WTC11 (cell line): ENCODE results near the gene NIPAL4. TPM values are rescaled to one million over a fixed set of nuclear protein-coding genes. Genes with fewer than 3 reads are reported as not detected.
A peak's percentile ranks its signal among the peaks of the same experiment; 100 is the strongest.

Source experiments
- ATAC-seq: fragments of 200-7000 bp; cut with Tn5 transposase; 2 replicates; pipeline ENCODE4 v1.10.0; 2021; ENCODE audit warnings: mild to moderate bottlenecking, moderate library complexity
- Bru-seq: library from RNA; stranded (reverse); fragments of 400-500 nt; gene quantifications from one replicate; lab custom pipeline; 2021; lab: Mats Ljungman, UMichigan
- CTCF ChIA-PET: fragments of 300-600 bp; sonication (Branson Sonifier 250); formaldehyde crosslinking; loops from one replicate; lab custom pipeline; 2021; ENCODE audit warnings: antibody characterized with exemption; lab: Charles Lee
- POLR2A ChIA-PET: fragments of 350-600 bp; sonication (Branson Sonifier 250); formaldehyde crosslinking; loops from one replicate; lab custom pipeline; 2021; ENCODE audit warnings: antibody characterized with exemption; lab: Charles Lee
- DNase-seq: peaks from one replicate; pipeline ENCODE4 v3.0.0; 2021; ENCODE audit warnings: low spot score
- H3K27ac Mint-ChIP-seq: 2 replicates; pipeline ENCODE4 v1.8.0; 2021; ENCODE audit warnings: mixed read lengths
- H3K27me3 Mint-ChIP-seq: 2 replicates; pipeline ENCODE4 v1.8.0; 2021; ENCODE audit warnings: low read depth, mild to moderate bottlenecking, moderate library complexity, mixed read lengths
- H3K36me3 Mint-ChIP-seq: 2 replicates; pipeline ENCODE4 v1.8.0; 2021; ENCODE audit warnings: mixed read lengths
- H3K4me1 Mint-ChIP-seq: 2 replicates; pipeline ENCODE4 v1.8.0; 2022; ENCODE audit warnings: mixed read lengths
- H3K4me3 Mint-ChIP-seq: 2 replicates; pipeline ENCODE4 v1.8.0; 2021; ENCODE audit warnings: mild to moderate bottlenecking, moderate library complexity, mixed read lengths
- H3K9me3 Mint-ChIP-seq: 2 replicates; pipeline ENCODE4 v1.8.0; 2021; ENCODE audit warnings: mixed read lengths
- CREM ChIP-seq: sonication (generic); formaldehyde crosslinking; IDR thresholded peaks from 2 replicates; pipeline ENCODE4 v1.8.1; 2022; ENCODE audit warnings: mild to moderate bottlenecking, missing genetic modification reagents, moderate library complexity
- FOXJ3 ChIP-seq: sonication (generic); formaldehyde crosslinking; IDR thresholded peaks from 2 replicates; pipeline ENCODE4 v1.9.0; 2021; ENCODE audit warnings: missing genetic modification reagents, mild to moderate bottlenecking, borderline replicate concordance
- GTF2I ChIP-seq: fragments of 250-450 bp; sonication (Bioruptor Pico); conservative IDR thresholded peaks from 2 replicates; pipeline ENCODE4 v1.4.0; 2021; ENCODE audit warnings: mild to moderate bottlenecking
- MYBL2 ChIP-seq: sonication (generic); formaldehyde crosslinking; IDR thresholded peaks from 2 replicates; pipeline ENCODE4 v1.8.1; 2023; ENCODE audit warnings: mild to moderate bottlenecking, moderate library complexity, missing genetic modification reagents
- NFATC4 ChIP-seq: fragments of 250-450 bp; sonication (Bioruptor Pico); IDR thresholded peaks from 2 replicates; pipeline ENCODE4 v1.9.0; 2021; ENCODE audit warnings: mild to moderate bottlenecking
- PRRX2 ChIP-seq: fragments of 250-450 bp; sonication (Bioruptor Pico); IDR thresholded peaks from 2 replicates; pipeline ENCODE4 v1.8.0; 2021; ENCODE audit warnings: mild to moderate bottlenecking
- SP1 ChIP-seq: sonication (generic); formaldehyde crosslinking; conservative IDR thresholded peaks from 2 replicates; pipeline ENCODE4 v1.8.1; 2022; ENCODE audit warnings: missing genetic modification reagents
- TCF7 ChIP-seq: sonication (generic); formaldehyde crosslinking; IDR thresholded peaks from 2 replicates; pipeline ENCODE4 v1.8.0; 2022; ENCODE audit warnings: mild to moderate bottlenecking, low read depth, missing genetic modification reagents, moderate library complexity
- ZNF263 ChIP-seq: sonication (generic); formaldehyde crosslinking; IDR thresholded peaks from 2 replicates; pipeline ENCODE4 v1.8.1; 2022; ENCODE audit warnings: low read depth, mild to moderate bottlenecking, moderate library complexity, missing genetic modification reagents
- ZNF423 ChIP-seq: fragments of 250-450 bp; sonication (Bioruptor Pico); IDR thresholded peaks from 2 replicates; pipeline ENCODE4 v2.1.2; 2022; ENCODE audit warnings: mild to moderate bottlenecking, moderate library complexity
- long read RNA-seq, 3 experiments: library from RNA in 1 of 3; library from capped mRNA in 1 of 3; library from polyadenylated mRNA in 1 of 3; unstranded in 2 of 3; stranded (forward) in 1 of 3; transcript quantifications; one replicate each; pipeline ENCODE4 v2.0.0, GENCODE V29; 2021
- total RNA-seq: library from RNA; stranded (reverse); gene quantifications from 3 replicates; pipeline ENCODE4 v1.2.3, GENCODE V29; 2021
- TF ChIP-seq, protein P1 (sequence below): sonication (generic); formaldehyde crosslinking; IDR thresholded peaks from 2 replicates; pipeline ENCODE4 v1.8.1; 2023; ENCODE audit warnings: mild to moderate bottlenecking, missing genetic modification reagents
- TF ChIP-seq, protein P2 (sequence below): sonication (generic); formaldehyde crosslinking; IDR thresholded peaks from 2 replicates; pipeline ENCODE4 v1.8.1; 2023; ENCODE audit warnings: mild to moderate bottlenecking, moderate library complexity, missing genetic modification reagents
- TF ChIP-seq, protein P3 (sequence below): sonication (generic); formaldehyde crosslinking; IDR thresholded peaks from 2 replicates; pipeline ENCODE4 v1.8.1; 2022; ENCODE audit warnings: mild to moderate bottlenecking, moderate library complexity, missing genetic modification reagents
- TF ChIP-seq, protein P4 (sequence below): sonication (generic); formaldehyde crosslinking; IDR thresholded peaks from 2 replicates; pipeline ENCODE4 v1.8.0; 2022; ENCODE audit warnings: mild to moderate bottlenecking, missing genetic modification reagents
- TF ChIP-seq, protein P5 (sequence below): fragments of 250-450 bp; sonication (Bioruptor Pico); IDR thresholded peaks from 2 replicates; pipeline ENCODE4 v1.9.0; 2021; ENCODE audit warnings: mild to moderate bottlenecking
- TF ChIP-seq, protein P6 (sequence below): sonication (generic); formaldehyde crosslinking; IDR thresholded peaks from 2 replicates; pipeline ENCODE4 v1.8.0; 2023; ENCODE audit warnings: mild to moderate bottlenecking, missing genetic modification reagents

NIPAL4 gene
- total RNA-seq = 0.11 TPM in 1 of 3 replicates, not detected in the others
- Bru-seq, nascent RNA = percentile 3 among the genes with signal in this experiment
- long read RNA-seq, experiment 1, partial matches to known transcripts = 0 of 1 reads
- long read RNA-seq, experiment 1, other reads (novel, unspliced or antisense) = 0 of 1 reads
- long read RNA-seq, experiment 2 = 0 reads
- long read RNA-seq, experiment 3 = 0 reads

DNA sequence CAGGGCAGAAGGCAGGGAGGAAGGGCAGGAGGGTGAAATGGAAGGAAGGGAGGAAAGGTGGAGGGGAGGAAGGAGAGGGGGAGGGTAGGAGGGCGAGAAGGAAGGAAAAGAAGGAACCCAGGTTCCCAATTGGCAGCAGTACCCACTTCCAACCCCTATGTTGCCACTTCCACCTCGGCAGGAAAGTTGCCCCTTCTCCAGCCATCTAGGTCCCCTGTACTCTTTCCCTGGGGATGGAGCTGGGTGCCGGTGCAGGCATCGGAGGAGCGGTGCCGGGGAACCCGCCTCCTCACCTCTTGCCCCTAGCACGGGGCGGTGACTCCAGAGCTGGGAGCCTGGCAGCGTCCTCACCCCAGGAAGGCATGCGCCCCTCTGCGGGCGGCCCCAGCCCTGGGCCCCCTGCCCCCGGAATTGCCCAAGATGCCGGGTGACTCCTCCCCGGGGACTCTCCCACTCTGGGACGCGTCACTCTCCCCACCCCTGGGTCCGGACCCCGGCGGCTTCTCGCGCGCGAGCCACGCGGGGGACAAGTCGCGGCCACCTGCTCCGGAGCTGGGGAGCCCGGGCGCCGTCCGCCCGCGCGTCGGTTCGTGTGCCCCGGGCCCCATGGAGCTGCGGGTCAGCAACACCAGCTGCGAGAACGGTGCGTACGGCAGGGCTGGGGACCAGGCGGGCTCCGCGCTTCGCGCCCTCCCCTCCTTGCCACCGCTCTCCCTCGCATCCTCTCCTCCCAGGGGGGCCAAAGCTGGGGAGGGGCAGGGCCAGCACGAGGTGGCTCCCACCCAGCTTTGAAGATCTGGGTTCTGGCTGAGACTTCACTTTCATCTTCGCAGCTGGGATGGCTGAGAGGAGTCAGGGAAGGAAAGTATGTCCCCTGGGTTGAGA lies at the start of gene NIPAL4:
Gene NIPAL4 (plus strand): TSS at position 499 of the 885 bp plus-strand sequence. CDS start 108 bp downstream, at position 607.
- peak; percentile 73 for ATAC-seq
- peak; percentile 48; the same call in 1 of the 2 replicates for TF ChIP-seq SP1
- TF ChIP-seq, protein P1, sequence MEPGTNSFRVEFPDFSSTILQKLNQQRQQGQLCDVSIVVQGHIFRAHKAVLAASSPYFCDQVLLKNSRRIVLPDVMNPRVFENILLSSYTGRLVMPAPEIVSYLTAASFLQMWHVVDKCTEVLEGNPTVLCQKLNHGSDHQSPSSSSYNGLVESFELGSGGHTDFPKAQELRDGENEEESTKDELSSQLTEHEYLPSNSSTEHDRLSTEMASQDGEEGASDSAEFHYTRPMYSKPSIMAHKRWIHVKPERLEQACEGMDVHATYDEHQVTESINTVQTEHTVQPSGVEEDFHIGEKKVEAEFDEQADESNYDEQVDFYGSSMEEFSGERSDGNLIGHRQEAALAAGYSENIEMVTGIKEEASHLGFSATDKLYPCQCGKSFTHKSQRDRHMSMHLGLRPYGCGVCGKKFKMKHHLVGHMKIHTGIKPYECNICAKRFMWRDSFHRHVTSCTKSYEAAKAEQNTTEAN = peak; percentile 49; the same call in 1 of the 2 replicates
- TF ChIP-seq, protein P2, sequence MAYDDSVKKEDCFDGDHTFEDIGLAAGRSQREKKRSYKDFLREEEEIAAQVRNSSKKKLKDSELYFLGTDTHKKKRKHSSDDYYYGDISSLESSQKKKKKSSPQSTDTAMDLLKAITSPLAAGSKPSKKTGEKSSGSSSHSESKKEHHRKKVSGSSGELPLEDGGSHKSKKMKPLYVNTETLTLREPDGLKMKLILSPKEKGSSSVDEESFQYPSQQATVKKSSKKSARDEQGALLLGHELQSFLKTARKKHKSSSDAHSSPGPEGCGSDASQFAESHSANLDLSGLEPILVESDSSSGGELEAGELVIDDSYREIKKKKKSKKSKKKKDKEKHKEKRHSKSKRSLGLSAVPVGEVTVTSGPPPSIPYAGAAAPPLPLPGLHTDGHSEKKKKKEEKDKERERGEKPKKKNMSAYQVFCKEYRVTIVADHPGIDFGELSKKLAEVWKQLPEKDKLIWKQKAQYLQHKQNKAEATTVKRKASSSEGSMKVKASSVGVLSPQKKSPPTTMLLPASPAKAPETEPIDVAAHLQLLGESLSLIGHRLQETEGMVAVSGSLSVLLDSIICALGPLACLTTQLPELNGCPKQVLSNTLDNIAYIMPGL (CRISPR knock-in tag) = peak; percentile 69; the same call in 1 of the 2 replicates
- TF ChIP-seq, protein P3, sequence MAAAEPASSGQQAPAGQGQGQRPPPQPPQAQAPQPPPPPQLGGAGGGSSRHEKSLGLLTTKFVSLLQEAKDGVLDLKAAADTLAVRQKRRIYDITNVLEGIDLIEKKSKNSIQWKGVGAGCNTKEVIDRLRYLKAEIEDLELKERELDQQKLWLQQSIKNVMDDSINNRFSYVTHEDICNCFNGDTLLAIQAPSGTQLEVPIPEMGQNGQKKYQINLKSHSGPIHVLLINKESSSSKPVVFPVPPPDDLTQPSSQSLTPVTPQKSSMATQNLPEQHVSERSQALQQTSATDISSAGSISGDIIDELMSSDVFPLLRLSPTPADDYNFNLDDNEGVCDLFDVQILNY (CRISPR knock-in tag) = peak; percentile 52; the same call in 1 of the 2 replicates
- TF ChIP-seq ZNF263 (CRISPR knock-in tag) = peak; percentile 39; the same call in 1 of the 2 replicates
- TF ChIP-seq ZNF423 (CRISPR knock-in tag) = peak; percentile 65
- TF ChIP-seq, protein P4, sequence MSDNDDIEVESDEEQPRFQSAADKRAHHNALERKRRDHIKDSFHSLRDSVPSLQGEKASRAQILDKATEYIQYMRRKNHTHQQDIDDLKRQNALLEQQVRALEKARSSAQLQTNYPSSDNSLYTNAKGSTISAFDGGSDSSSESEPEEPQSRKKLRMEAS (CRISPR knock-in tag) = peak; percentile 58; the same call in 1 of the 2 replicates
- no peak for TF ChIP-seq PRRX2 (CRISPR knock-in tag)
- TF ChIP-seq, protein P5, sequence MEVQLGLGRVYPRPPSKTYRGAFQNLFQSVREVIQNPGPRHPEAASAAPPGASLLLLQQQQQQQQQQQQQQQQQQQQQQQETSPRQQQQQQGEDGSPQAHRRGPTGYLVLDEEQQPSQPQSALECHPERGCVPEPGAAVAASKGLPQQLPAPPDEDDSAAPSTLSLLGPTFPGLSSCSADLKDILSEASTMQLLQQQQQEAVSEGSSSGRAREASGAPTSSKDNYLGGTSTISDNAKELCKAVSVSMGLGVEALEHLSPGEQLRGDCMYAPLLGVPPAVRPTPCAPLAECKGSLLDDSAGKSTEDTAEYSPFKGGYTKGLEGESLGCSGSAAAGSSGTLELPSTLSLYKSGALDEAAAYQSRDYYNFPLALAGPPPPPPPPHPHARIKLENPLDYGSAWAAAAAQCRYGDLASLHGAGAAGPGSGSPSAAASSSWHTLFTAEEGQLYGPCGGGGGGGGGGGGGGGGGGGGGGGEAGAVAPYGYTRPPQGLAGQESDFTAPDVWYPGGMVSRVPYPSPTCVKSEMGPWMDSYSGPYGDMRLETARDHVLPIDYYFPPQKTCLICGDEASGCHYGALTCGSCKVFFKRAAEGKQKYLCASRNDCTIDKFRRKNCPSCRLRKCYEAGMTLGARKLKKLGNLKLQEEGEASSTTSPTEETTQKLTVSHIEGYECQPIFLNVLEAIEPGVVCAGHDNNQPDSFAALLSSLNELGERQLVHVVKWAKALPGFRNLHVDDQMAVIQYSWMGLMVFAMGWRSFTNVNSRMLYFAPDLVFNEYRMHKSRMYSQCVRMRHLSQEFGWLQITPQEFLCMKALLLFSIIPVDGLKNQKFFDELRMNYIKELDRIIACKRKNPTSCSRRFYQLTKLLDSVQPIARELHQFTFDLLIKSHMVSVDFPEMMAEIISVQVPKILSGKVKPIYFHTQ = no peak
- peak; percentile 33 for DNase-seq
- POLR2A ChIA-PET = no interaction called here
- Mint-ChIP-seq H3K27me3 (peaks cover 53% of the 10 kb centered on the region), H3K36me3 (no peaks in the 10 kb centered on the region), H3K9me3 (no peaks in the 10 kb centered on the region), H3K4me1 (peaks cover 28% of the 10 kb centered on the region), H3K27ac (no peak within 1 kb of the TSS), H3K4me3 (peak within 1 kb of the TSS; percentile 73)
- CTCF ChIA-PET = interaction anchor here (0.6 to 7.1 kb wide), 6 partner anchors 11 to 283 kb away, joined by 4 to 57 read pairs (median 5); partner anchors contain the start of gene LSM11

DNA sequence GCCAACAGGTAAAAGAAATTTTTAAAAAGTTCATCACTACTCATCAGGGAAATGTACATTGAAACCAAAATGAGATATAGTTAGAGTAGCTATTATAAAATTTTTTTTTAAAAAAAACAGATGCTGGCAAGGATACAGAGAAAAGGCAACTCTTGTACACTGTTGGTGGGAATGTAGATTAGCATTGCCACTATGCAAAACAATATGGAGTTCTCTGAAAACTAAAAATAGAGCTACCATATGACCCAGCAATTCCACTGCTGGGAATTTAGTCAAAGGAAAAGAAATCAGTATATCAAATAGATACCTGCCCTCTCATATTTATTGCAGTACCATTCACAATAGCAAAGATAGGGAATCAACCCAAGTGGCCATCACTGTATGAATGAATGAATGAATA lies 44.2 kb upstream of the NIPAL4 start:
- H3K36me3 Mint-ChIP-seq = peaks cover 12% of the 10 kb centered on the region
- DNase-seq (no peak), ATAC-seq (no peak)
- H3K9me3 Mint-ChIP-seq = peaks cover 52% of the 10 kb centered on the region
- POLR2A ChIA-PET = no interaction called here
- CTCF ChIA-PET = no interaction called here
- H3K27ac Mint-ChIP-seq = no peak overlapping the region
- H3K4me1 Mint-ChIP-seq = no peaks in the 10 kb centered on the region
- no peak overlapping the region for H3K4me3 Mint-ChIP-seq
- H3K27me3 Mint-ChIP-seq = peaks cover 10% of the 10 kb centered on the region
- no peak for TF ChIP-seq CREM (CRISPR knock-in tag)
- no peak for TF ChIP-seq ZNF263 (CRISPR knock-in tag)
- no peak for TF ChIP-seq NFATC4 (CRISPR knock-in tag)
- TF ChIP-seq FOXJ3 = no peak
- TF ChIP-seq, protein P2 (CRISPR knock-in tag) = no peak
- TF ChIP-seq, protein P6, sequence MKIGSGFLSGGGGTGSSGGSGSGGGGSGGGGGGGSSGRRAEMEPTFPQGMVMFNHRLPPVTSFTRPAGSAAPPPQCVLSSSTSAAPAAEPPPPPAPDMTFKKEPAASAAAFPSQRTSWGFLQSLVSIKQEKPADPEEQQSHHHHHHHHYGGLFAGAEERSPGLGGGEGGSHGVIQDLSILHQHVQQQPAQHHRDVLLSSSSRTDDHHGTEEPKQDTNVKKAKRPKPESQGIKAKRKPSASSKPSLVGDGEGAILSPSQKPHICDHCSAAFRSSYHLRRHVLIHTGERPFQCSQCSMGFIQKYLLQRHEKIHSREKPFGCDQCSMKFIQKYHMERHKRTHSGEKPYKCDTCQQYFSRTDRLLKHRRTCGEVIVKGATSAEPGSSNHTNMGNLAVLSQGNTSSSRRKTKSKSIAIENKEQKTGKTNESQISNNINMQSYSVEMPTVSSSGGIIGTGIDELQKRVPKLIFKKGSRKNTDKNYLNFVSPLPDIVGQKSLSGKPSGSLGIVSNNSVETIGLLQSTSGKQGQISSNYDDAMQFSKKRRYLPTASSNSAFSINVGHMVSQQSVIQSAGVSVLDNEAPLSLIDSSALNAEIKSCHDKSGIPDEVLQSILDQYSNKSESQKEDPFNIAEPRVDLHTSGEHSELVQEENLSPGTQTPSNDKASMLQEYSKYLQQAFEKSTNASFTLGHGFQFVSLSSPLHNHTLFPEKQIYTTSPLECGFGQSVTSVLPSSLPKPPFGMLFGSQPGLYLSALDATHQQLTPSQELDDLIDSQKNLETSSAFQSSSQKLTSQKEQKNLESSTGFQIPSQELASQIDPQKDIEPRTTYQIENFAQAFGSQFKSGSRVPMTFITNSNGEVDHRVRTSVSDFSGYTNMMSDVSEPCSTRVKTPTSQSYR (CRISPR knock-in tag) = no peak
- no peak for TF ChIP-seq GTF2I (CRISPR knock-in tag)
- TF ChIP-seq TCF7 = no peak
- no peak for TF ChIP-seq MYBL2 (CRISPR knock-in tag)
